ENCODE measurements around the gene TMEM244. TPM values are rescaled to one million over a fixed set of nuclear protein-coding genes. Genes with fewer than 3 reads are reported as not detected.

TMEM244 gene
- total RNA-seq, 1 donor from 2014 or later, result not detected

GRCh38 chr6:129789974-129790373, 71.1 kb downstream of the TMEM244 start:
- TF ChIP-seq, protein P1, sequence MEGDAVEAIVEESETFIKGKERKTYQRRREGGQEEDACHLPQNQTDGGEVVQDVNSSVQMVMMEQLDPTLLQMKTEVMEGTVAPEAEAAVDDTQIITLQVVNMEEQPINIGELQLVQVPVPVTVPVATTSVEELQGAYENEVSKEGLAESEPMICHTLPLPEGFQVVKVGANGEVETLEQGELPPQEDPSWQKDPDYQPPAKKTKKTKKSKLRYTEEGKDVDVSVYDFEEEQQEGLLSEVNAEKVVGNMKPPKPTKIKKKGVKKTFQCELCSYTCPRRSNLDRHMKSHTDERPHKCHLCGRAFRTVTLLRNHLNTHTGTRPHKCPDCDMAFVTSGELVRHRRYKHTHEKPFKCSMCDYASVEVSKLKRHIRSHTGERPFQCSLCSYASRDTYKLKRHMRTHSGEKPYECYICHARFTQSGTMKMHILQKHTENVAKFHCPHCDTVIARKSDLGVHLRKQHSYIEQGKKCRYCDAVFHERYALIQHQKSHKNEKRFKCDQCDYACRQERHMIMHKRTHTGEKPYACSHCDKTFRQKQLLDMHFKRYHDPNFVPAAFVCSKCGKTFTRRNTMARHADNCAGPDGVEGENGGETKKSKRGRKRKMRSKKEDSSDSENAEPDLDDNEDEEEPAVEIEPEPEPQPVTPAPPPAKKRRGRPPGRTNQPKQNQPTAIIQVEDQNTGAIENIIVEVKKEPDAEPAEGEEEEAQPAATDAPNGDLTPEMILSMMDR (IDR thresholded peaks at IDR 0.05; ENCODE audit: unreplicated experiment), result no peak
- no peaks in the 10 kb centered on the region for H3K27me3 Mint-ChIP-seq (ENCODE audit: unreplicated experiment)
- no peak for DNase-seq (ENCODE audit: low spot score)
- no peak overlapping the region for H3K4me3 Mint-ChIP-seq (ENCODE audit: unreplicated experiment)
- H3K36me3 Mint-ChIP-seq (ENCODE audit: low read depth, unreplicated experiment), result no peaks in the 10 kb centered on the region
- H3K4me1 Mint-ChIP-seq (ENCODE audit: unreplicated experiment), result no peaks in the 10 kb centered on the region
- H3K27ac Mint-ChIP-seq (ENCODE audit: unreplicated experiment), result no peak overlapping the region
- H3K9me3 Mint-ChIP-seq (ENCODE audit: unreplicated experiment), result no peaks in the 10 kb centered on the region

- TF ChIP-seq, protein P1 (IDR thresholded peaks at IDR 0.05; ENCODE audit: unreplicated experiment), result no peak
- Mint-ChIP-seq H3K27me3 (ENCODE audit: unreplicated experiment) (no peaks in the 10 kb centered on the region), H3K9me3 (ENCODE audit: unreplicated experiment) (no peaks in the 10 kb centered on the region), H3K27ac (ENCODE audit: unreplicated experiment) (no peak overlapping the region), H3K4me3 (ENCODE audit: unreplicated experiment) (no peak overlapping the region), H3K4me1 (ENCODE audit: unreplicated experiment) (no peaks in the 10 kb centered on the region), H3K36me3 (ENCODE audit: low read depth, unreplicated experiment) (no peaks in the 10 kb centered on the region)
- DNase-seq (ENCODE audit: low spot score), result no peak
Observed at GRCh38 chr6:129787816-129788215, 73.3 kb downstream of the TMEM244 start.

DNA sequence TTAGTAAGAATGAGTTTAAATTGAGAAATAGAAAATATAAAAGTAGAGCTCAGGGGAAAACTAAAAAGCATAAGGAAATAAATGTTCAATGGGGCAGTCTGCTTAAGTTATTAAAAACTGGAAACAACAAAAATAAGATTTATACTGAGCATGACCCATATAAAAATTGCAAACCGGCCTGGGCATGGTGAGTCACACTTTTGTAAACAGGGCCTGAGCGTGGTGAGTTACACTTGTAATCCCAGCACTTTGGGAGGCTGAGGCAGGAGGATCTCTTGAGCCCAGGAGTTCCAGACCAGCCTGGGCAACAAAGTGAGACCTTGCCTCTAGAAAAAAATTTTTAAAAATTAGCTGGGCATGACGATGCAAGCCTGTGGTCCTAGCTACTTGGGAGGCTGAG, 74.6 kb downstream of the TMEM244 start:
- H3K9me3 Mint-ChIP-seq (ENCODE audit: unreplicated experiment), result no peaks in the 10 kb centered on the region
- no peaks in the 10 kb centered on the region for H3K36me3 Mint-ChIP-seq (ENCODE audit: low read depth, unreplicated experiment)
- H3K27me3 Mint-ChIP-seq (ENCODE audit: unreplicated experiment), result no peaks in the 10 kb centered on the region
- DNase-seq (ENCODE audit: low spot score), result no peak
- H3K27ac Mint-ChIP-seq (ENCODE audit: unreplicated experiment), result no peak overlapping the region
- no peaks in the 10 kb centered on the region for H3K4me1 Mint-ChIP-seq (ENCODE audit: unreplicated experiment)
- no peak overlapping the region for H3K4me3 Mint-ChIP-seq (ENCODE audit: unreplicated experiment)
- TF ChIP-seq, protein P1 (IDR thresholded peaks at IDR 0.05; ENCODE audit: unreplicated experiment), result no peak

GRCh38 chr6:129785756-129786135, 75.4 kb downstream of the TMEM244 start:
- Mint-ChIP-seq H3K4me1 (ENCODE audit: unreplicated experiment) (no peaks in the 10 kb centered on the region), H3K27me3 (ENCODE audit: unreplicated experiment) (no peaks in the 10 kb centered on the region), H3K9me3 (ENCODE audit: unreplicated experiment) (no peaks in the 10 kb centered on the region), H3K27ac (ENCODE audit: unreplicated experiment) (no peak overlapping the region), H3K4me3 (ENCODE audit: unreplicated experiment) (no peak overlapping the region), H3K36me3 (ENCODE audit: low read depth, unreplicated experiment) (no peaks in the 10 kb centered on the region)
- DNase-seq (ENCODE audit: low spot score), result no peak
- TF ChIP-seq, protein P1 (IDR thresholded peaks at IDR 0.05; ENCODE audit: unreplicated experiment), result no peak

- H3K9me3 Mint-ChIP-seq (ENCODE audit: unreplicated experiment), result no peaks in the 10 kb centered on the region
- TF ChIP-seq, protein P1 (IDR thresholded peaks at IDR 0.05; ENCODE audit: unreplicated experiment), result no peak
- H3K4me1 Mint-ChIP-seq (ENCODE audit: unreplicated experiment), result no peaks in the 10 kb centered on the region
- H3K36me3 Mint-ChIP-seq (ENCODE audit: low read depth, unreplicated experiment), result no peaks in the 10 kb centered on the region
- H3K4me3 Mint-ChIP-seq (ENCODE audit: unreplicated experiment), result no peak overlapping the region
- H3K27ac Mint-ChIP-seq (ENCODE audit: unreplicated experiment), result no peak overlapping the region
- no peaks in the 10 kb centered on the region for H3K27me3 Mint-ChIP-seq (ENCODE audit: unreplicated experiment)
- DNase-seq (ENCODE audit: low spot score), result no peak
Observed at GRCh38 chr6:129785047-129785755, 75.9 kb downstream of the TMEM244 start.
